Vagina (tissue), 2 donors: ENCODE results near the gene CALU.

Experiments
- POLR2AphosphoS5 ChIP-seq, 2 donors: sonication (generic); formaldehyde crosslinking; IDR thresholded peaks; one replicate each; pipeline ENCODE4 v1.9.0; 2017; ENCODE audit warnings: antibody characterized with exemption in 2 of 2, mild to moderate bottlenecking in 2 of 2, low read depth in 1 of 2; ENCODE audit not compliant: insufficient read depth in 1 of 2
- TF ChIP-seq, protein P1 (sequence below), 3 experiments: fragments of 450-650 bp in 2 of 3; fragments of 200-600 bp in 1 of 3; sonication (generic) in 1 of 3; IDR thresholded peaks; one replicate each; pipeline ENCODE4 v1.5.1; 2017 to 2019; ENCODE audit warnings: antibody characterized with exemption in 3 of 3, mild to moderate bottlenecking in 2 of 3, moderate library complexity in 2 of 3

DNA sequence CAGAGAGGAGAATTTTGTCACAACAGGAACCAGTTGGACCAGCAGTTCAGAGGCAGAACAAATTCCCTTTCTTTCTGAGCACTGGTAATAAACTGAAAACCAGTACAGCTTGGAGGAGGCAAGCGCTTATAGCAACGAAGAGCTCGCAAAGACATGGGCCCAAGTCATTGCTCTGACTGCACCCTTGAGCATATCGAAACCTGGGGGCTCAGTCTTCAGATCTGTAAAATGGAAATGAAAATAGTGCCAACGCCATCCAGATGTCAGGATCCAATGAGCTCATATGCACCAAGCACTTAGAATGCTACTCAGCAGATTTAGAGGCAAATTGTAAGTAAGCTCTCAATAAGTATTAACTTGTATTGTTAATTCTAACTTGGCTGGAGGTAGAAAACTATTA, 14.4 kb upstream of the CALU start:
- TF ChIP-seq, protein P1, sequence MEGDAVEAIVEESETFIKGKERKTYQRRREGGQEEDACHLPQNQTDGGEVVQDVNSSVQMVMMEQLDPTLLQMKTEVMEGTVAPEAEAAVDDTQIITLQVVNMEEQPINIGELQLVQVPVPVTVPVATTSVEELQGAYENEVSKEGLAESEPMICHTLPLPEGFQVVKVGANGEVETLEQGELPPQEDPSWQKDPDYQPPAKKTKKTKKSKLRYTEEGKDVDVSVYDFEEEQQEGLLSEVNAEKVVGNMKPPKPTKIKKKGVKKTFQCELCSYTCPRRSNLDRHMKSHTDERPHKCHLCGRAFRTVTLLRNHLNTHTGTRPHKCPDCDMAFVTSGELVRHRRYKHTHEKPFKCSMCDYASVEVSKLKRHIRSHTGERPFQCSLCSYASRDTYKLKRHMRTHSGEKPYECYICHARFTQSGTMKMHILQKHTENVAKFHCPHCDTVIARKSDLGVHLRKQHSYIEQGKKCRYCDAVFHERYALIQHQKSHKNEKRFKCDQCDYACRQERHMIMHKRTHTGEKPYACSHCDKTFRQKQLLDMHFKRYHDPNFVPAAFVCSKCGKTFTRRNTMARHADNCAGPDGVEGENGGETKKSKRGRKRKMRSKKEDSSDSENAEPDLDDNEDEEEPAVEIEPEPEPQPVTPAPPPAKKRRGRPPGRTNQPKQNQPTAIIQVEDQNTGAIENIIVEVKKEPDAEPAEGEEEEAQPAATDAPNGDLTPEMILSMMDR (IDR thresholded peaks at IDR 0.05) = no peak
- no peak for TF ChIP-seq POLR2AphosphoS5 (IDR thresholded peaks at IDR 0.05; ENCODE audit: insufficient read depth in 1 of 2, low read depth in 1 of 2)
